Measurements from ENCODE around the gene KLF16. TPM values are rescaled to one million over a fixed set of nuclear protein-coding genes. Genes with fewer than 3 reads are reported as not detected.

The KLF16 gene
- total RNA-seq, 1 experiment from 2014 or later: 45.5 TPM

GRCh38 chr19:1867349-1867724 is 4.0 kb upstream of the KLF16 start:
- H3K4me3 Mint-ChIP-seq (ENCODE audit: unreplicated experiment): no peak overlapping the region
- no TSS peak for BruUV-seq (replicated peaks)
- no peaks in the 10 kb centered on the region for H3K9me3 Mint-ChIP-seq (ENCODE audit: unreplicated experiment)

GRCh38 chr19:1866693-1867348 is 3.4 kb upstream of the KLF16 start:
- no peak for TF ChIP-seq CTCF (IDR thresholded peaks at IDR 0.05; ENCODE audit: unreplicated experiment)
- BruUV-seq (replicated peaks): no TSS peak
- Mint-ChIP-seq H3K27me3 (ENCODE audit: insufficient read depth, unreplicated experiment) (no peaks in the 10 kb centered on the region), H3K4me1 (ENCODE audit: insufficient read depth, unreplicated experiment) (no peaks in the 10 kb centered on the region), H3K36me3 (ENCODE audit: insufficient read depth, unreplicated experiment) (peaks cover 26% of the 10 kb centered on the region), H3K4me3 (ENCODE audit: unreplicated experiment) (no peak overlapping the region), H3K9me3 (ENCODE audit: unreplicated experiment) (no peaks in the 10 kb centered on the region), H3K27ac (ENCODE audit: low read depth, unreplicated experiment) (no peak overlapping the region)
- ChIA-PET CTCF (interaction anchor here (0.6 to 1.2 kb wide), 4 partner anchors 9 to 770 kb away, joined by 3 to 11 read pairs (median 4); no protein-coding TSS in a partner anchor), POLR2A (interaction anchor here (0.7 to 2.9 kb wide), 3 partner anchors 8 to 1231 kb away, joined by 3 to 16 read pairs (median 8); partner anchors contain the start of gene ABHD17A)
- intact Hi-C loops (cut with micrococcal nuclease): no loop called here
- no peak for DNase-seq (ENCODE audit: unreplicated experiment)

More at GRCh38 chr19:1867349-1867724, 4.0 kb upstream of the KLF16 start:
- no peaks in the 10 kb centered on the region for H3K27me3 Mint-ChIP-seq (ENCODE audit: insufficient read depth, unreplicated experiment)
- peaks cover 26% of the 10 kb centered on the region for H3K36me3 Mint-ChIP-seq (ENCODE audit: insufficient read depth, unreplicated experiment)
- intact Hi-C loops (cut with micrococcal nuclease): no loop called here
- no peaks in the 10 kb centered on the region for H3K4me1 Mint-ChIP-seq (ENCODE audit: insufficient read depth, unreplicated experiment)
- TF ChIP-seq CTCF (IDR thresholded peaks at IDR 0.05; ENCODE audit: unreplicated experiment): no peak
- DNase-seq (ENCODE audit: unreplicated experiment): no peak
- ChIA-PET CTCF (interaction anchor here (1.2 kb wide), 1 partner anchor 10 kb away, joined by 3 read pairs; no protein-coding TSS in a partner anchor), POLR2A (interaction anchor here (0.7 kb wide), 1 partner anchor 1230 kb away, joined by 3 read pairs; no protein-coding TSS in a partner anchor)
- no peak overlapping the region for H3K27ac Mint-ChIP-seq (ENCODE audit: low read depth, unreplicated experiment)

DNA sequence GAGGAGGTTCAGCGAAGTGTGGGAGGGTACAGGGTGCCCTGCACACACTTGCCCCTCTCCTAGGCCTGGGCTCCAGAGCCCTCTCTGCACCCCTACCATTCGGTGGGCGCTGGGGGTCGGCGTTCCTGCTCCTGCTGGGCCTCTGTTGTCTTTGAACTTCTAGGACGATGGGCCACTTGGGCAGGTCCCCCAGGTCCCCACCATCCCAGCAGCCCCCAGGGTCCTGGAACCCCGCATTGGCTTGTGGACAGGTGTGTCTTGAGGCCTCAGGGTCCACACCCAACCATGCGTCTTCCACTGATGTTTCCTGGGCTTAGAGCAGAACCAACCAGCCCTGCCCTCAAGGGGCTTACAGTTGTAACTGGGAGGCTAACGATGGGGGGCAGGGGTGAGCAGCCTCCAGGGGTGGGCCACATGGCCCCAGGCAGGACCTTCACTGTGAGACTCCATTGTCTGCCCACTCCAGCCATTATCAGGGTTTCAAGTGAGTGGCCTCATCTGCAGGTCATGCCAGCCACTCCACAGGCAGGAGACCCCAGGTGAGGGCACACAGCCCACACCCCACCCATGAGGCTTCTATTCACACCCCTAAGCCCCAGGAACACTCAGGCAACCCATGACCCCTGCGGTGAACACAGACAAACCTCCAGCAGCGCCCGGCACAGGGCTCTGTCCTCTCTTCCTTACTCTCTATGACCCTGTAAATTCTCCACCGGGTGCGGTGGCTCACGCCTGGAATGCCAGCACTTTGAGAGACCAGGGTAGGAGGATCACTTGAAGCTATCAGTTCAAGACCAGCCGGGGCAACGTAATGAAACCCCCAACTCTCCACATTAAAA is 2.0 kb upstream of the KLF16 start:
- DNase-seq (ENCODE audit: unreplicated experiment): no peak
- ChIA-PET POLR2A (interaction anchor here (0.7 to 2.9 kb wide), 11 partner anchors 9 to 77 kb away, joined by 3 to 26 read pairs (median 4); partner anchors contain the start of genes ABHD17A and REXO1), CTCF (interaction anchor here (0.7 to 1.4 kb wide), 5 partner anchors 8 to 54 kb away, joined by 3 to 11 read pairs (median 4); no protein-coding TSS in a partner anchor)
- Mint-ChIP-seq H3K4me1 (ENCODE audit: insufficient read depth, unreplicated experiment) (no peaks in the 10 kb centered on the region), H3K27me3 (ENCODE audit: insufficient read depth, unreplicated experiment) (no peaks in the 10 kb centered on the region), H3K4me3 (ENCODE audit: unreplicated experiment) (peak overlapping the region; percentile 74), H3K36me3 (ENCODE audit: insufficient read depth, unreplicated experiment) (peaks cover 17% of the 10 kb centered on the region), H3K9me3 (ENCODE audit: unreplicated experiment) (no peaks in the 10 kb centered on the region), H3K27ac (ENCODE audit: low read depth, unreplicated experiment) (peak overlapping the region; percentile 67)
- intact Hi-C loops (cut with micrococcal nuclease): no loop called here
- no peak for TF ChIP-seq CTCF (IDR thresholded peaks at IDR 0.05; ENCODE audit: unreplicated experiment)
- no TSS peak for BruUV-seq (replicated peaks)
